CD1c-positive myeloid dendritic cell (primary cell): Measurements from ENCODE around the gene UBE3C.
"Not testable (repeated sequence)": the region's sequence is repeated elsewhere in the genome, so short reads cannot be mapped to it uniquely, and the experiment has no call there.

Source experiments
- DNase-seq: peaks from one replicate; pipeline ENCODE4 v3.0.0-alpha.2; 2016; ENCODE audit errors: extremely low spot score

The UBE3C gene

DNA sequence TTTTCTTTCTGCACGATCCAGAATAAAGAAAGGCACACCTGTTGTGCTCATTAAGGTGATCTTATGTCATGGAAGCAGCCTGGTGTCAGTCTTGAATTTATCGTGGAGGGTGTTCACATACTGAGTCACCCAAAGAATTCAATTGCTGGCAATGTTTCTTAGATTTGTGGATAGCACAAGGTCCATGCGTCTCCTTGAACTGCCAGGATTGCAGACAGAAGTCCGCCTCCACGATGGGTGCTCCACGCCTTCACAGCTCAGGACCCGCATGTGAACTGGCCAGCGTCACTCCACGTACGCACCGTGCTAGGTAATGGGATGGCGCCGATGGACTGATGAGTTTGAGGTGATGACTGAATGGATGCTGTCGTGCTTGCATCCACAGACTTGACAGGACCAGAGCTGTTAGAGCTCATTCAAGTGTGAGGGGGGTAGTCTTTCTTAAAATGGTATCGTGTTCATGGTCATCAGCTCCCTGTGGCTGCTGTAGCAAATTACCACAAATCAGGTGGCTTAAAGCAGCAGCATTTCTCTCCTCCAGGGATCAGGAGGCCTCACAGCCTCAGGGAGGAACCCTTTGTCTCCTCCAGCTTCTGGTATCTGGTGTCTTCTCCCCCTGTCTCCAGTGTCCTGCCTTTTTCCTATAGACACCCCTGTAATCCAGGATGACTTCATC lies 132.7 kb downstream of the UBE3C start:
- DNase-seq = no peak

DNA sequence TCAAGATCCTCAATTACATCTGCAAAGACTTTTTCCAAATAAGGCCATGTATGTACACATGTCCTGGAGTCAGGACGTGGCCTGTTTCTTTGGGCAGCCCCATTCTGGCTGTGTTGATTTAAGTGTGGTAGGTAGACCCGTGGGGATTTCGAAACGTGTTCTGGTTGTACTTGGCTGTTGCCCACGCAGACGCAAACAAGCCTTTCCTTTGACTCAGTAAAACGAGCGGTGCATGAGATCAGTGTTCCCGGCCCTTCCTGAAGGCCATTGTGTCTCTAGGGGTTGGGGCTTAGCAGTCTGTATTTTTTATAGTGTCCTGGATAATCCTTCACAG lies 133.2 kb downstream of the UBE3C start:
- peak; percentile 26 for DNase-seq

DNA sequence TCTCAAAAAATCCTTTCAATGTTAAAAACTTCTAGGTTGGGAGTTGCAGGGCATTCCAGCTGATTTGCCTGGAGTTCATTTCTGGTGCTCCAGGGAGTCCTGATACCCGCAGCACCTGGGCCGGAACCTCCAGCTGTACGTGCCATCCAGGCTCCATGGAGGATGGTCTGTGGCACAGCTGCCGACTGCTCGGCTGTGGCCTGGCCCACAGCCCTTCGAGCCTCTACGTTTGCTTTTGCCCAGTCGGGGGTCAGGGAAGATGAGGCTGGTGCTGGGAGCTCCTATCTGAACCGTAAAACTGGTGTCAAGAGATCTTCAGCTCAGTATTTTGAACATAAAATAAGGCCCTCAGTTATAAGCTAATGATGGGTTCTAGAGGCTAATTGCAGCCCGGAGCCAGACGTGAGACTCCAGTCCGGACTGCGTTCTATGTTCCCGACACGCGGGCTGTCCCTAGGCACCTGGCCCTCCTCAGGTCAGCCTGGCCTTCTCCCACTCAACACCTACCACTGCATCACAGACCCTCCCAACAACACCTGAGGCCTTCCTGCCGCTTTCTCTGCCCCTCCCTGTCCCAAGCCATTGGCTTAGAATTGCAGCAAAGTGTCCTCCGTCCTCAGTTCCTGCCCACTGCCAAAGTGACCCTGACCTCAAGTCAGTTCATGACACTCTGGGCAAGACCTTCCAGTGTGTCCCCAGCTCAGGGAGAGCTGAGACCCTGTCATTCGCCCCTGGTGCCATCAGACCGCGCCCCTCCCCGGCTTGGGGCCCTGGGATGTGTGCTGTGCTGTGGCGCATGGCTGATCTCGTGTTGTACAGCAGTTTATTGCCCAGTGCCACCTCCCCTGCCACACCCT lies 133.9 kb downstream of the UBE3C start:
- no peak for DNase-seq

DNA sequence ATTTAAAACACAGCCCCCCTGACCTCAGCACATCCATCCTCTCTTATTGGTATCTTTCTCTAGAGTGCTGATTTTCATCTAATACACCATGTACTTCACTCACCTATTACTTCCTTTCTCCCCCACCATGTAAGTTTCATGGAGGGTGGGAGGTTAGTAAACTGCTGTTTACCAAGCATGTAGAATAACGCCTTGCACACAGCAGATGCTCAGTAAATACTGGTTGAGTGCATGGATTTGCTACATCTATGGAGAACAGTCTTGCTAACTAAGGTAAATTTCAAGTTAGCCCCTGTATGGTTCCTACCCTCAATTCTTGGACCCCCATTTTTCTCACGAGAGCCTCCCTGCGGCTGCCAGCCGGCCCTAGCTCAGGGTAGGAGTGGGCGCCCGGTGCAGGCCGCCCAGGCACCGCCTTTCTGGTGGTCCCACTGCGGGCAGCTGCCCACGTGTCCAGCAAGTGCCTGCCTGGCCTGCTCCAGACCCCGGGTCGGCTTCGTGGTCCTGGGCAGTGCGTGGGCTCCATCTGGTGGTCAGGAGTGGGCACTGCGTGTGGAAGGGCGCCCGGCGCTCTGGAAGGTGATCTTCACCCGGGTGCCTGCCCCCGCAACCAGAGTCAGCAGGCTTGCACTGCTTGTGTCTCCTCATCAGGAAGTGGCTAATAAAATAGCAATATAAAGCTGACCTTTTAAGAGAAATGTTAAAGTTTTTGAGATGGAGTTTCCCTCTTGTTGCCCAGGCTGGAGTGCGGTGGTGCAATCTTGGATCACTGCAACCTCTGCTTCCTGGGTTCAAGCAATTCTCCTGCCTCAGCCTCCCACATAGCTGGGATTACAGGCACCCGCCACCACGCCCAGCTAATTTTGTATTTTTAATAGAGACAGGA lies 134.7 kb downstream of the UBE3C start:
- peak; percentile 82 for DNase-seq

DNA sequence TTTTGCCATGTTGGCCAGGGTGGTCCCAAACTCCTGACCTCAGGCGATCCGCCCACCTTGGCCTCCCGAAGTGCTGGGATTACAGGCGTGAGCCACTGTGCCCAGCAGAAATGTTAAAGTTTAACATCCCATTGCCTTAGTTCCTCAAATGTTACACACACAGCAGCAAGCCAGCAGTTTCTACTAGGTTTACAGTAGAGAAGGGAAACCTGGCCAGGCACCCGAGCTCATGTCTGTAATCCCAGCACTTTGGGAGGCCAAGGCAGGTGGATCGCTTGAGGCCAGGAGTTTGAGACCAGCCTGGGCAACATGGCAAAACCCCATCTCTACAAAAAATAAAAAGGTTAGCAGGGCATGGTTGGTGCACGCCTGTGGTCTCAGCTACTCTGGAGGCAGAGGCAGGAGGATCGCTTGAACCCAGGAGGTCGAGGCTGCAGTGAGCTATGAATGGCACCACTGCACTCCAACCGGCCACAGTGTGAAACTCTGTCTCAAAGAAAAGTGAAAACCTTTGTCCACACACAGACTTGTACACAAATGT lies 135.4 kb downstream of the UBE3C start:
- DNase-seq = peak; percentile 59

DNA sequence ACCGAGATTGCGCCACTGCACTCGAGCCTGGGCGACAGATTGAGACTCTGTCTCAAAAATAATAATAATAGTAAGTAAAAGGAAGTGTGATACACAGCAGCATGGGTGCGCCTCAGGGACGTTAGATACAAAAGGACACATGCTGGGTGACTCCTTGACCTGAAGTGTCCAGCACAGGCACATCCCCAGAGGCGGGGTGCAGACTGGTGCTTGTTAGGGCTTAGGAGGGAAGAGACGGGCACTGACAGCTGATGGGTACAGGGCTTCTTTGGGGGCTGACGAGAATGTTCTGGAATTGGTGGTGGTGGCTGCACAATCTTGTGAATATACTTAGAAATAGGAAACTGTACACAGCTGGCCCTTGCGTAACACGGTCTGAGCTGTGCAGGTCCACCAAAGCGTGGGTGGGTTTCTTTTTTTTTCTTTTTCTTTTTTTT lies 136.3 kb downstream of the UBE3C start:
- DNase-seq = peak; percentile 65

DNA sequence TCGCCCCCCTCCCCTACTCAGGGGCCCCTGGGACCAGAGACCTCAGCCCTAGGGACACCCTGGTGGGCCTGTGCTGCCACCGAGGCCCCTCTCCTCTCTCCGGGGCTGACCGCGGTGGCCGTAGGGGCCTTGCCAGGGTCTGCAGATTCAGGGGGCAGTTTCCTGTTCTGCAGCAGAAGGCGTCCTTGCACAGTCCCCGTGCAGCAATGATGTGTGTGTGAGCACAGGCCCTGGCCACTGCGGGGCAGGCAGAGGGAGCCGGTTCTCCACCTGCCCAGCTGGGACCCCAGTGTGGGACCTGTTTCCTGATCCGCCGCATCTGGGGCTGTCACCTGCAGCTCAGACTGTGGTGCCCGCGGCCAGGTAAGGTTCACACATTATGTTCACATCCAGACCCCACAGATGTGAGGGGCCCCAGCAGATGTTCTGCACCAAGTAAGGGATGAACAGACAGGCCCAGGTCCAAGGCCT lies 137.4 kb downstream of the UBE3C start:
- DNase-seq = no peak

DNA sequence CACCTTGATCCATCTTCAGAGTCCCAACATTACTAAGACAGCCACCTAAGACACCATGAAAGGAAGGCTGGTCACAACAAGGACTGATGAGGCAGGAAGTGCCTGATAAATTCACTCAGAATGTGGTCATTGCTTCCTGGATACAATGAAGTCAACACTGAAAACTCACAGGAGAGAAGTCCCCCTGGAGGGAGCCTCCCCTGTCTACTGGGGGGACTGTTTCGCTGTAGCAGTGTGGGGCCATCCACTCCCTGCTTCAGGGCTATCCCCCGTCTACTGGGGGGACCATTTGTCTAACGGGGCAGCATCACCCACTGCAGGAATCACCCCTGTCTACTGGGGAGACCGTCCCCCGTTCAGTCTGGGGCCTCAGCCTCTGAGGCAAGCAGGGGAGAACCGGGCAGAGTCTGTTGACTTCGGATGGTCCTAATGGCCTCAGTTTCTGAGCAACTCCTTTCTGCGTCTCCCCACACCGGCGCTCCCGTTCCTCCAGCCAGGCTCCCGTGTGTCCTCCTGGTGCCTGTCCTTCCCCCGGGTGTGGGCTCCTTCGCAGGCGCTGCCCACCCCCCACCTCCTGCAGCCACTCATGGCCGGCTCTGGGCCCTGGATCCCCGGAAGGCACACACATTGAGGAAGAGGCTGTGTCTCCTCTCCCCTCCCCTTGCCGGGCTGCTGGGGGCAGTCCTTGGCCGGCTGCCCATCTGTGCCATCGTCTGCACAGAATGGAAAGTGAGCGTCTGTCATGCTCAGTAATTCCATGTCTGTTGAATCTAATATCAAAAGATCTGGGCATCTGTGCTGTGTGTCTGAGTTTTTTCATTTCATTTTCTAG lies 138.2 kb downstream of the UBE3C start:
- DNase-seq = peak; percentile 44

DNA sequence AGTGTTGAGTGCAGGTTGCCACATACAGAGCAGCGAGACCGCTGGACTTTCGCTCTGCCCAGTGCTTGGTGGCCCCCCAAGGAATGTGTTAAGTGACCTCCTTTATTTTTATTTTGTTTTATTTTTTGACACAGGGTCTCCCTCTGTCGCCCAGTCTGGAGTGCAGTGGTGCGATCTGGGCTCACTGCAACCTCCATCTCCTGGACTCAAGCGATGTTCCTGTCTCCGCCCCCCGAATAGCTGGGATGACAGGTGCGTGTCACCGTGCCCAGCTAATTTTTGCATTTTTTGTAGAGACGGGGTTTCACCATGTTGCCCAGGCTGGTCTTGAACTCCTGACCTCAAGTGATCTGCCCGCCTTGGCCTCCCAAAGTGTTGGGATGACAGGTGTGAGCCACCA lies 138.8 kb downstream of the UBE3C start:
- not testable (repeated sequence) for DNase-seq

DNA sequence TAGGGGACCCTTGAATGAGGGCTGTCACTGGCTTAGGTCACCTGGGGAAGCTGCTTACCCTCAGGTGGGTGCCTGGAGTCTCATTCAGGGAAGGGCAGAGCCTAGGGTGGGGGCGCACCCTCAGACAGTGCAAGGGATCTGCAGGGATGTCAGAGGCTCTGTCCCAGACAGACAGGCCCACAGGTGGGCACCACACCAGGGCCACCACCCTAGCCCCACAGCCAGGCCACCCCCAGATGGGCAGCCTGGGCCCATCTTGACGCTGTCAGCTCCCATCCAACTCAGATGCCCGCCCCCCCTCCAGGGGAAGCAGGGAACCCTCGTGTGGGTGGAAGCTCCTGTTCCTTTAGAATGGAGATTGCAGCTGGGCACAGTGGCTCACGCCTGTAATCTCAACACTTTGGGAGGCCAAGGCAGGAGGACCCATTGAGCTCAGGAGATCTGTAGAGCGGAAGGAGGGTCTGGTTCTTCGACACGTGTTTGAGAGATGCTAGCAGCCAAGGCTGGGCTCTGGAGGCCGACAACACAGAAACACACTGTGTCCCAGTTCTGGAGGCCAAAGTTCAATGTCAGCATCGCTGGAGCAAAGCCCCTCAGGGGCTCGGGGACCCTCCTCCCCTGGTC lies 139.6 kb downstream of the UBE3C start:
- peak; percentile 10 for DNase-seq

DNA sequence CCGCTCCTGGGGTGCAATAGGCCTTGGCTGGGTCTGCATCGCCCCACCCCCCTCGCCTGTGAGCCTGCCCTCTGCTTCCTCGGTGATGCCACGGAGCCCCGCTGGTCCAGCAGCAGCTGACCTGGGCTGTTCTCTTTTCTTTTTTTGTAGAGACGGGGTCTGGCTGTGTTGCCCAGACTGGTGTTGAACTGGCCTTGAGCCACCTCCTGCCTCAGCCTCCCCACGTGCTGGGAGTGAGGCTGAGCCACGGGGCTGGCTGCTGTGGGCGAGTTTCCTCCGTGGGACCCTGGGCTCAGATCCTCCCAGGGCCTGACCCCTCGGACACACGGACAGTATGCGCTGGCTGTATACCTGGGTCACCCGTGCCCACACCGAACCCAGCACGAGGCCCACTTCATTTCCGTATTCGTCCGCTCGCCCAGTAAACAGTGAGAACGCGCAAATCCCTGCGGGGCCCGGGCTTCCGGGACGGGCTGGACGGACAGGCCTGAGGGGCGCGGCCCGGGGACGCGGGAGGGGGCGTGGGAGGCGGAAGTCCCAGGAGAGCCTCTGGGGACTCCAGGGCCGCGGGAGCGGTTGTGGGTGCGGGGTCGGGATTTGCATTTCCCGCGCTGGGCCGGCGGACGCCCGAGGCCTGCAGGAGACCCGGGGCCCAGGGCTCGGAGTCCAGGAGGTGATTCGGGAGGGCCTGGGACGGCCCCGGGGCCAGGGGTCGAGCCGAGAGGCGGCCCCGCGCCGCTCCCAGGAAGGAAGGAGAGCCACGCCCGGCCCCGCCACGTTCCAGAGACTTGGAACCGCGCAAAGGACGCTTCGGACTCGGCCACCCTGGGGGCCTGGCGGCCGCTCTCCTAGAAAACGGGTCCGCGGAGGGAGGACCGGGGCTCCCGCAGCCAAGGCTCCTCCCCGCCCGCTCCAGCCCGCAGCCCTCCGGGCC lies 140.3 kb downstream of the UBE3C start:
- peak; percentile 67 for DNase-seq

DNA sequence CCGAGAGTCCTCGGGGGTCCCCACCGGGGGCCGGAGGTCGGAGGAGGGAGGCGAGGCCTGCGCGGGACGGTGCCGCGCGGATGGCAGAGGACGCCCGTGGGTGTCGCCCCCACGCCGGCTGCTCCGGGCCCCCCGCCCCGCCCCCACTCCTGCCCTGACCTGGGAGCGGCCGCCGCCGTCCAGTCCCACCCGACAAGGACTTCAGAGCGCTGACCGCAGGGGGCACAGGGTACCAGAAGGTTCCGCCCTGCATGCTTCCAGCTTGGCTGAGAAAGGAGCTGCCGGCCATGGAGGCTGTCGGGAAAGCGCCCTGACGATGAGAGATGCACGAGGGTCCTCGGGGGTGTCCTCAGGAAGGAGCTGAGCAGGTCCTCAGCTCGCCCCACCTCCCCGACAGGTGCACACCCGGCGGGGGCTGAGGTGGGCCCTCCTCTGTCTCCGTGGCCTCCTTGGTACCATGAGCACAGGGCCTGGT lies 141.1 kb downstream of the UBE3C start:
- no peak for DNase-seq

DNA sequence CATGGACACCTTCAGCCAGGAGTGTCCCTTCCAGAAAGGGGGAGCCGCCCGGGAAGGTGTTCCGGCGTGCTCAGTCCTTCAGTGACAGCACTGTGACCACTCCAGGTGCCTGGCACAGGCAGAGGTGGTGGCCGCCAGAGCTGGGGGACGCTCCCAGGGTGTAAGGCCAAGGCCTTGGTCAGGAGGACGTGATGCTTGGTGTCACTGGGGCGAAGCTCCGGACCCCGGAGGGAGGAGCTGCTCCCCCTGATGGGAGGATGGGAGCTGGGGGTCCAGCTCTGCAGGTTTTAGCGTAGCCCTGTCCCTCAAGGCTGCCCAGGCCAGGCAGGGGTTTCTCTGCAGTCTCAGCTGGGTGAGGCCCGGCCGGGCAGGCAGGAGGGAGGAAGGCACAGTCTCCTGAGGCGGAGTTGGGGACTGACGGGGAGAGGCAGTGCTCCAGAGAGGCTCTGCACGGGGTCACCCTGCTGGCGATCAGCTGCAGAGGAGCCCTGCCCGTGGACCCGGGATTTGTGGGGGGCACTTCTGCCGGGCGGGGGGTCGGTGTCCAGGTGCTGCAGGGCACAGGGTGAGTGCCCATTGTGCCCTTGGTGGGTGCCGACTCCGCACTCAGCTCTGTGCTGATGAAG lies 141.6 kb downstream of the UBE3C start:
- DNase-seq = no peak

DNA sequence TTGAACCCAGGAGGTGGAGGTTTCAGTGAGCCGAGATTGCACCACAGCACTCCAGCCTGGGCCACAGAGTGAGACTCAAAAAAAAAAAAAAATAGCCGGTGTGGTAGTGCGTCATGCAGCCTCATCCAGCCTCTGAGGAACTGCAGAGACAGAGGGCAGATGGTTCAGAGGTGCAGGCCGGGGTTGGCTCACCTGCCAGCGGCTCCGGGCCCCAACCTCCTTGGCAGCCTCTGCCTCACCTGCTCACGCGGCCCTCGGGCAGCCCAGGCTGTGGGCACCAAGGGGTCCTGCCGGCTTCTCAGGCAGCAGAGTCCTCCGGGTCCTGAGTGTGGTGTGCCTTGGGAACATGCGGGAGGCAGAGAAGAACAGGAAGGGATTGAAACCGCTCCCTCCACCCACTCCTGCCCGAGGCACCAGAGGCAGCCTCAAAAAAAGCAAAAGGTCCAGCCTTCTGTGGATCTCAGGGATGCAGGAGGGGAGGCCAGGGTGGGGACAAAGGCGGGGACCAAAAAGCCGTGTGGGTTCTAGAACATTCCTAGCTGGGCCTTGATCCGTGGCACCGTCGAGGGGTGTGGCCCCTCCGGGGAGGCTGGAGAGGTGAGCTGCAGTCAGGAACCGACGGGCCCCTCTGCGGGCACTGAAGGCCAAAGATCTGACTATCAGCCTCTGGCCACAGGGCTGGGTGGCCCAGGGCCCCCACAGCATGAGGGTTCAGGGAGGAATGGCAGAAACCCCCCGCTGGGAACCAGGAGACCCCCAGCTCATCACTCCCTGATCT lies 142.7 kb downstream of the UBE3C start:
- no peak for DNase-seq

DNA sequence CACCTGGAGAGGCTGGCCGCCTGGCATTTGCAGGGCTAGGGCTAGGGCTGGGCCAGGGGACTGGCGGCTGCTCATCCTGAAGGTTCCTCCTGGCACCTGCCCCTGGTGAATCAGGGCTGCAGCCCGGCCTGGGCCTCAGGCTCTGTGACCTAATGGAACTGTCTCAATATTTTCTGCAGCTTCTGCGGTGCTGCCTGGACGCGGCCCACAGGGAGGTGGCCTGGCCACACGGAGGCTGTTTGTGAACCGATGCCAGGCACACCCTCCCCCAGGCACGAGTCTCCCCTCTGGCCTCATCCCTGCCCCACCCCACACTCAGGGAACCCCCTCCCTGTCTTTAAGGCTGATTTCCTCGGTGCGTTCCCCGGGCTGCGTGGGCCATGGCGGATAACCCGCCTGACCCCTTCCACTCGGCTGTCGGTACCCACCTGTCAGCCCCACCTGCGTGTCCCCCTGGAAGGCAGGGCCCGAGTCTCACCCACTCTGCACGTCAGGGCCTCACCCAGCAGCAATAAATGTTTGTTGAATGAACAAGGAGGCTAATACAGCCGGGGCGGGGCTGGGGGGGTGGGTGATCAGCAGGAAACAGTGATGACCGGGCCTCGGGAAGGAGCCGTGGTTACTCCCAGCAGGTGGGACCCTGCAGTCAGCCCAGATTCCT lies 143.5 kb downstream of the UBE3C start:
- DNase-seq = no peak

DNA sequence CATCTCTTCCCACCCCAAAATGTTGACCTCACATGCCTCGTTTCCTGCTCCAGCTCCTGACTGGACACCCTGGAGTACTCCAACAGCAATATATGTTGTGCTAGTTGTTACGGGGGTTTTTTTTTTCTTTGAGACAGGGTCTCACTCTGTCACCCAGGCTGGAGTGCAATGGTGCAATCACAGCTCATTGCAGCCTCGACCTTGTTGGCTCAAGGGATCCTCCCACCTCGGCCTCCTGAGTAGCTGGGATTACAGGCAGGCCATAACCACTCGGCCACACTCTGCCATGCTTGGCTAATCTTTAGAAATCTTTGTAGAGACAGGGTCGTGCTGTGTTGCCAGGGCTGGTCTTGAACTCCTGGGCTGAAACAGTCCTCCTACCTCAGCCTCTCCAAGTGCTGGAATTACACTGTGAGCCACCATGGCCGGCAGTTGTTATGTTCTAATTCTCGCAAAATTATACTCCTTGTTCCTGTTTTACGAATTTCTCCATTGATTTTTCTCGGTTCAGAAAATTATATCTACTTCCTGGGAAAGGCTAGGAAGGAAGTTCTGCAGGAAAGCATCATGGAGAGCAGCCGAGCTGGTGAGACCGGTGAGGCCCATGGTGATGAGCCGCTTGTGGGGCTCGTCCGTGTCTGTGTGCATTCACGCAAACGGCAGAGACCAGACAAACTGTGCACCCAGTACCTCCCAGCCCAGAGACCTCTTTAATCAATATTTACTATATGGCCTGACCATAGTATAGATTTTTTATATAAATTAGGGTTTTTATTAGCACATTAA lies 145.7 kb downstream of the UBE3C start:
- DNase-seq = no peak
